ENCODE measurements around the gene PXMP2. TPM values are rescaled to one million over a fixed set of nuclear protein-coding genes. Genes with fewer than 3 reads are reported as not detected.

PXMP2 gene
- total RNA-seq, 1 experiment from 2014 or later: 17.8 TPM

GRCh38 chr12:132723015-132723763 is 35.8 kb downstream of the PXMP2 start:
- Histone ChIP-seq H3K27me3 (ENCODE audit: insufficient read depth, low read length) (no peaks in the 10 kb centered on the region), H2BK5ac (ENCODE audit: insufficient read length, low read length) (no peak overlapping the region), H3K23ac (ENCODE audit: insufficient read length, low read depth, low read length) (no peak overlapping the region), H4K91ac (ENCODE audit: insufficient read length, low read depth, low read length) (no peak overlapping the region), H3K4me1 (ENCODE audit: insufficient read depth, low read length) (no peaks in the 10 kb centered on the region), H3T11ph (ENCODE audit: low read length) (no peak overlapping the region), H2AFZ (ENCODE audit: low read length) (no peak overlapping the region), H2BK15ac (ENCODE audit: low read depth, low read length) (no peak overlapping the region), H3K79me1 (ENCODE audit: insufficient read depth, low read depth, low read length, poor library complexity, severe bottlenecking) (no peaks in the 10 kb centered on the region), H3K9ac (ENCODE audit: extremely low read depth, insufficient read length, low read length) (no peak overlapping the region), H4K20me1 (ENCODE audit: control insufficient read depth, insufficient read depth, insufficient read length) (no peaks in the 10 kb centered on the region), H3K9me3 (ENCODE audit: control insufficient read depth, low read depth, low read length) (no peaks in the 10 kb centered on the region), H4K8ac (replicated peaks; ENCODE audit: insufficient read length, low read depth, low read length) (no peak overlapping the region), H3K4me2 (ENCODE audit: insufficient read depth, insufficient read length, low read length) (no peak overlapping the region), H3K18ac (ENCODE audit: insufficient read length, low read depth, low read length) (no peak overlapping the region), H3K79me2 (ENCODE audit: insufficient read depth, low read length) (no peaks in the 10 kb centered on the region), H3K4ac (ENCODE audit: low read depth, low read length) (no peak overlapping the region), H3K14ac (ENCODE audit: insufficient read depth, low read length) (no peak overlapping the region), H3K27ac (ENCODE audit: insufficient read length, low read depth, low read length) (no peak overlapping the region), H3K56ac (ENCODE audit: insufficient read length, low read depth, low read length) (no peak overlapping the region), H2AK5ac (ENCODE audit: insufficient read length, low read length) (no peak overlapping the region), H2BK20ac (ENCODE audit: low read depth, low read length, poor library complexity, severe bottlenecking) (no peak overlapping the region), H2BK12ac (ENCODE audit: insufficient read length, low read depth, low read length) (no peak overlapping the region), H2BK120ac (ENCODE audit: low read depth, low read length, poor library complexity, severe bottlenecking) (no peak overlapping the region), H3K23me2 (ENCODE audit: insufficient read length, low read depth, low read length, poor library complexity, severe bottlenecking) (no peaks in the 10 kb centered on the region), H4K5ac (ENCODE audit: insufficient read length, low read depth, low read length) (no peak overlapping the region)
- Mint-ChIP-seq H3K27ac (peak overlapping the region in 2 of 3 experiments; percentile 52; a peak in 3 of 7 replicates), H3K27me3 (ENCODE audit: low read depth) (no peaks in the 10 kb centered on the region; the same call in 1 of the 2 replicates), H3K4me1 (no peaks in the 10 kb centered on the region), H3K4me3 (no peak overlapping the region), H3K36me3 (ENCODE audit: insufficient read depth in 1 of 3, low read depth in 3 of 3) (peaks cover 52 to 93% (median 75%) of the 10 kb centered on the region in 3 experiments), H3K9me3 (no peaks in the 10 kb centered on the region)
- TF ChIP-seq CTCF (conservative IDR thresholded peaks at IDR 0.05): no peak
- WGBS (ENCODE audit: extremely low coverage, insufficient read length, low lambda C conversion rate): no CpG with 5 or more reads among the region's 30 CpGs
- DNase-seq: no peak

Data from H9 (cell line).